ENCODE measurements around the gene PLCB3.

GRCh38 chr11:64294774-64295173, 43.4 kb downstream of the PLCB3 start:
- TF ChIP-seq SUZ12 (IDR thresholded peaks at IDR 0.05) (no peak), PKNOX1 (IDR thresholded peaks at IDR 0.05) (no peak), FOXM1 (IDR thresholded peaks at IDR 0.05; ENCODE audit: borderline replicate concordance) (no peak), ZNF384 (IDR thresholded peaks at IDR 0.05) (no peak), SP1 (IDR thresholded peaks at IDR 0.05) (no peak), L3MBTL2 (conservative IDR thresholded peaks at IDR 0.05) (no peak)
